Thyroid gland (tissue), 4 donors: Measurements from ENCODE around the gene DCTN3. TPM values are rescaled to one million over a fixed set of nuclear protein-coding genes. Genes with fewer than 3 reads are reported as not detected.

ENCODE experiments used
- DNase-seq, 2 donors: peaks; one replicate each; pipeline ENCODE4 v3.0.0-alpha.2; 2019
- H3K27ac ChIP-seq, 3 donors: fragments of 200-600 bp; sonication (generic); 1 replicate in 2 of 3; 2 replicates in 1 of 3; pipeline ENCODE4 v1.5.1; 2016 to 2019; ENCODE audit warnings: mild to moderate bottlenecking in 1 of 3, moderate library complexity in 1 of 3
- H3K27me3 ChIP-seq: fragments of 200-600 bp; sonication (generic); one replicate; pipeline ENCODE4 v1.5.1; 2019
- H3K36me3 ChIP-seq, 2 donors: fragments of 200-600 bp; sonication (generic); one replicate each; pipeline ENCODE4 v1.5.1; 2016 to 2019
- H3K4me1 ChIP-seq, 2 donors: fragments of 200-600 bp; sonication (generic); one replicate each; pipeline ENCODE4 v1.5.1; 2017 to 2019
- H3K4me3 ChIP-seq, 3 donors: fragments of 200-600 bp; sonication (generic); replicated peaks in 1 of 3; 1 replicate in 2 of 3; 2 replicates in 1 of 3; pipeline ENCODE4 v1.5.1; 2016; ENCODE audit warnings: mild to moderate bottlenecking in 1 of 3
- H3K9me3 ChIP-seq: fragments of 200-600 bp; sonication (generic); one replicate; pipeline ENCODE4 v1.5.1; 2017
- POLR2A ChIP-seq, 2 donors: fragments of 450-650 bp; IDR thresholded peaks; one replicate each; pipeline ENCODE4 v1.6.1; 2017; ENCODE audit warnings: antibody characterized with exemption in 2 of 2, mild to moderate bottlenecking in 2 of 2, moderate library complexity in 1 of 2
- WGBS, 2 donors: methylation state at CpG; one replicate each; pipeline ENCODE4 v1.1.5; 2017; 5-methylcytosine and 5-hydroxymethylcytosine counted together
- intact Hi-C: fragments of 100-400 bp; cut with DNase I; formaldehyde crosslinking; loops from one replicate; pipeline ENCODE4 v1.15.1; 2023
- total RNA-seq, 4 donors: library from RNA; depleted of rRNA; stranded (reverse); fragments of >200 nt; gene quantifications; one replicate each; pipeline ENCODE4 v1.2.3, GENCODE V29; 2016
- TF ChIP-seq, protein P1 (sequence below), 6 experiments: fragments of 200-600 bp in 3 of 6; fragments of 450-650 bp in 3 of 6; sonication (generic) in 3 of 6; IDR thresholded peaks; one replicate each; pipeline ENCODE4 v1.5.1; 2016 to 2019; ENCODE audit warnings: antibody characterized with exemption in 6 of 6, mild to moderate bottlenecking in 2 of 6, inconsistent platforms in 1 of 6, moderate library complexity in 1 of 6

Gene DCTN3
- total RNA-seq, 4 donors from 2014 or later = 54.6 to 140 (median 89.2) TPM

DNA sequence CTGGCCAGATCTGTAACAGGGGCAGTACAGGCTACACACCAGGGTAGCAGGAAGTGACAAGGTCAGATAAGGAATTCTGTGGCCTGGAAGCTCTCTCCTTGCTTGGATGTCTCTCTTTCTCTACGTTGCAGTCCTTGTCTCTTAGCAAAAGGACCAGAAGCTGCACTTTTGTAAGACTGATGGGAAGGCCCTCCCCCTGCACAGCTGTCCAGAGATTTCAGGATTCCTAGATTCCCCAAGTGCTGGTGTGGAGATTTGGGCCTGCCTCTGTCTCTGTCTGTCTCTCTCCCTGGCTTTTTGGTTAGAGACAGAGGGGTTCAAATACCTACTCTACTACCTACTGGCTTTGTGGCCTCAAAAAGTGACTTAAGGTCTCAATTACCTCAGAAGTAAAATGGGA, 20.7 kb downstream of the DCTN3 start:
- Histone ChIP-seq H3K4me1 (no peaks in the 10 kb centered on the region), H3K27ac (no peak overlapping the region), H3K36me3 (no peaks in the 10 kb centered on the region), H3K4me3 (no peak overlapping the region), H3K27me3 (no peaks in the 10 kb centered on the region), H3K9me3 (no peaks in the 10 kb centered on the region)
- intact Hi-C loops = loop anchor here (10.0 kb wide), 1 partner anchor 265 kb away; no protein-coding TSS in a partner anchor
- 59 to 88% methylated on average over 1 of the region's 1 CpG for WGBS, 2 donors
- DNase-seq = no peak
- TF ChIP-seq, protein P1, sequence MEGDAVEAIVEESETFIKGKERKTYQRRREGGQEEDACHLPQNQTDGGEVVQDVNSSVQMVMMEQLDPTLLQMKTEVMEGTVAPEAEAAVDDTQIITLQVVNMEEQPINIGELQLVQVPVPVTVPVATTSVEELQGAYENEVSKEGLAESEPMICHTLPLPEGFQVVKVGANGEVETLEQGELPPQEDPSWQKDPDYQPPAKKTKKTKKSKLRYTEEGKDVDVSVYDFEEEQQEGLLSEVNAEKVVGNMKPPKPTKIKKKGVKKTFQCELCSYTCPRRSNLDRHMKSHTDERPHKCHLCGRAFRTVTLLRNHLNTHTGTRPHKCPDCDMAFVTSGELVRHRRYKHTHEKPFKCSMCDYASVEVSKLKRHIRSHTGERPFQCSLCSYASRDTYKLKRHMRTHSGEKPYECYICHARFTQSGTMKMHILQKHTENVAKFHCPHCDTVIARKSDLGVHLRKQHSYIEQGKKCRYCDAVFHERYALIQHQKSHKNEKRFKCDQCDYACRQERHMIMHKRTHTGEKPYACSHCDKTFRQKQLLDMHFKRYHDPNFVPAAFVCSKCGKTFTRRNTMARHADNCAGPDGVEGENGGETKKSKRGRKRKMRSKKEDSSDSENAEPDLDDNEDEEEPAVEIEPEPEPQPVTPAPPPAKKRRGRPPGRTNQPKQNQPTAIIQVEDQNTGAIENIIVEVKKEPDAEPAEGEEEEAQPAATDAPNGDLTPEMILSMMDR (IDR thresholded peaks at IDR 0.05) = no peak
- TF ChIP-seq POLR2A (IDR thresholded peaks at IDR 0.05) = no peak

DNA sequence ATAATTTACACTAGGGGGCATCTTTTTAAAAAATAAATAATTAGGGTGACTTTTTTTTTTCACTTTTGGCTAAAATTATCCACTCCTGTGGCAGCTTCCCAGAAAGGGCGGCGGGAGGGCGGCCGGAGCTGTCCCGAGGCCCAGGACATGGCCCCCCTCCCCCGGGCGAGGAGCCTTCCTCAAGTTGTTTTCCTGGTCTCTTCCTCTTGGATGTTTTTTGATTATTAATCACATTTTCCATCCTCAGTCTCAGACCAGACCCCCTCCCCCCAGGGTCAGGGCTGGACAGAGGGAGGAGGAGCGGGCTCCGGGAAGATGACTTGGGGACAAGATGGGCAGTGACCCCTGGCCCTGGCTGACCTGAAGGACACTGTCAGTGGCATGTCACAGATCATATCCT, 26.1 kb downstream of the DCTN3 start:
- no peak for DNase-seq
- Histone ChIP-seq H3K4me3 (no peak overlapping the region), H3K27ac (peak overlapping the region; percentile 17 to 39 (median 33)), H3K27me3 (no peaks in the 10 kb centered on the region), H3K9me3 (no peaks in the 10 kb centered on the region), H3K36me3 (no peaks in the 10 kb centered on the region), H3K4me1 (peaks cover 7 to 31% of the 10 kb centered on the region in 2 donors)
- WGBS, 2 donors = 63 to 65% methylated on average over 9 of the region's 9 CpGs
- TF ChIP-seq POLR2A (IDR thresholded peaks at IDR 0.05) = no peak
- TF ChIP-seq, protein P1 (IDR thresholded peaks at IDR 0.05) = no peak
- intact Hi-C loops = loop anchor here (5.0 to 10.0 kb wide), 3 partner anchors 47 to 259 kb away; no protein-coding TSS in a partner anchor

DNA sequence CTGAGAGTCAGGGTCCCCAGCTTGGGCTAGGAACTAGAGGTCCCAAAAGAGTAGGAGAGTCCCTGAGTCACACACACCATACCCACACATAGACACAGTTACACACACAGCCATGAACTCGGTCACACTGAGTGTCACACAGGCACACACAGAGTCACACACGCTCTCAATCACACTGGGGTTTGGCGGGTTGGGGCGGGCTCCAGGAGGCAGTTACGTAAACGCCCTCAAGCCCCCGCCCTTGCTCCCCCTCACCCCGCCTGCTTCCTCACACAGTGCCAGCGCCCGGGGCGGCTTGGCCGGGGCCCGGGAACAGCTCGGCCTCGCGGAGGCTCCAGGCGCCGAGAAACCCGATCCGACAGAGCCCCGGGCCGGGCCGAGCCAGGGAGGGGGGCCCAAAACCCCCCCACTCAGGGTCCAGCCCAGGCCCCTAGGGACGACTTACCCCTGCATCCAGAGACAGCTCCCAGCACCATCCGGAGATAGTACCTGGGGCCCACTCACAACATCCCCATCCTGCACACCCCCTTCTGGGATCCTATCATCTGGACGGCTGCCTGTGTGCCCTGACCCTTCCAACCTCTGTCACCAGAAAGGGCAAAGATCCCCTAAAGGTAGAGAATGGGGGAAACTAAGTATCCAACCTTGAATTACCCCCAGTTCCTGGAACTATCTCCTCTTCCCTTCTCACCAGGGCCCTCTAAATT, 27.2 kb downstream of the DCTN3 start:
- no peak for TF ChIP-seq POLR2A (IDR thresholded peaks at IDR 0.05)
- TF ChIP-seq, protein P1 (IDR thresholded peaks at IDR 0.05) = no peak
- peaks cover 12 to 39% of the 10 kb centered on the region in 2 donors for H3K4me1 ChIP-seq
- no peaks in the 10 kb centered on the region for H3K36me3 ChIP-seq
- intact Hi-C loops = loop anchor here (5.0 to 10.0 kb wide), 3 partner anchors 46 to 258 kb away; no protein-coding TSS in a partner anchor
- 10 to 17% methylated on average over 13 to 17 of the region's 26 CpGs for WGBS, 2 donors
- no peaks in the 10 kb centered on the region for H3K27me3 ChIP-seq
- peak; percentile 48 for DNase-seq
- H3K4me3 ChIP-seq = no peak overlapping the region
- no peaks in the 10 kb centered on the region for H3K9me3 ChIP-seq
- peak overlapping the region in 2 of 3 donors; percentile 17 to 51 for H3K27ac ChIP-seq

DNA sequence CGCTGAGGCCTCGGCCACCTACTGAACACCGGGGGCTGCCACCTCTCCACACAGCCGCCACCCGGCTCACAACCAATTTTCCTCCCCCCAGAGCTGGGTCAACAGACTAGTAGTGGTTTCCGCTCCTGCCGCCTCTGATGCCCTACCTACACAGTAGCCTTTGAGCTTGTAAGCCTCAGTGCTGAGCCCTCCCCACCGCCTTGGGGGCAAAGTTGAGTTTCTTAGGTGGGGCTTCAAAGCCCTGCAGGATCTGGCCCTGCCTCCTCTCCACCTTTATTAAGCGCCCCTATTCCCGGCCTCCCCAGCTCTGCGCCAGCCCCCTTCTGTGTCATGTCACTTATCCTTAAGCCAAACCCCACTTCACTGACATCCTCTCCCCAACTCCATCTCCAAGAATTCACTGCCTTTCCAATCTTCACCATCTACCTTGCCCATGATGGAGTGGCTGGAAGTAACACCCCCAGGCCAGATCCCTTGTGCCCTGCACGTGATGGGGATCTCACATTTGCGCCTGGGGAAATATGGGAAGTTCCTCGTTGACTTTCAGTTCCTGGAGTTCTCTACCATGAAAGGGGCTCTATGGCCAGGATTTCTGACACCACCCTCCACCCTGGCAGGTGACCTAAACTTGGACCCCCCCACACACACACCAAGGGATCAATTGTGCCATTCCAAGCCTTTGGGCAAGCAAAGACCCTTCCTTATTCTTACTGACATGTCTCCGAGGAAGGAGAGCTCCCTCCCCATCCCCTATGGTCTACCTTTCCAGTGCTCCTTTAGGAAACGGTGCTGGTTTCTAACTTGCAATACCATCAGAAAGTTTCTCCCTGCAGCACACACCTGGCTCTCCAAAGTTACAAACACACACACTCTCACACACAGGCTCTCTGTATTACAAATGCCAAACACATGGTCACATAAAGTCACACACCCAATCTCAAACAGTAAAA, 28.1 kb downstream of the DCTN3 start:
- peak overlapping the region in 2 of 3 donors; percentile 26 to 62 for H3K27ac ChIP-seq
- WGBS, 2 donors = 29 to 35% methylated on average over 13 to 15 of the region's 16 CpGs
- H3K4me1 ChIP-seq = peaks cover 12 to 39% of the 10 kb centered on the region in 2 donors
- intact Hi-C loops = loop anchor here (5.0 to 10.0 kb wide), 3 partner anchors 45 to 257 kb away; no protein-coding TSS in a partner anchor
- no peak overlapping the region for H3K4me3 ChIP-seq
- no peak for DNase-seq
- H3K9me3 ChIP-seq = no peaks in the 10 kb centered on the region
- no peak for TF ChIP-seq POLR2A (IDR thresholded peaks at IDR 0.05)
- TF ChIP-seq, protein P1 (IDR thresholded peaks at IDR 0.05) = no peak
- no peaks in the 10 kb centered on the region for H3K36me3 ChIP-seq
- H3K27me3 ChIP-seq = no peaks in the 10 kb centered on the region
